Astrocyte (in vitro differentiated cells and primary cell): ENCODE data around the gene CHRM2. TPM values are rescaled to one million over a fixed set of nuclear protein-coding genes. Genes with fewer than 3 reads are reported as not detected.

Source experiments
- DNase-seq: peaks from one replicate; pipeline ENCODE4 v3.0.0-alpha.2; 2010; ENCODE audit warnings: low read depth
- FAIRE-seq: peaks from 2 replicates; lab custom pipeline; 2011; peaks lifted over from hg19 to GRCh38; lab: Jason Lieb, UNC
- H2AFZ ChIP-seq: 2 replicates; pipeline ENCODE4 v1.6.0; 2012; ENCODE audit warnings: low read depth, low read length, inconsistent platforms
- H3K27ac ChIP-seq: 2 replicates; pipeline ENCODE4 v1.5.1; 2011; ENCODE audit warnings: low read depth, low read length, inconsistent platforms
- H3K27me3 ChIP-seq: 2 replicates; pipeline ENCODE4 v1.6.0; 2011; ENCODE audit warnings: low read length, inconsistent platforms; ENCODE audit not compliant: insufficient read depth
- H3K36me3 ChIP-seq: 2 replicates; pipeline ENCODE4 v1.5.1; 2011; ENCODE audit warnings: low read length, inconsistent platforms; ENCODE audit not compliant: insufficient read depth
- H3K4me1 ChIP-seq: 2 replicates; pipeline ENCODE4 v1.5.1; 2011; ENCODE audit warnings: low read length, inconsistent platforms; ENCODE audit not compliant: insufficient read depth
- H3K4me2 ChIP-seq: 2 replicates; pipeline ENCODE4 v1.6.0; 2012; ENCODE audit warnings: low read length, inconsistent platforms
- H3K4me3 ChIP-seq: 2 replicates; pipeline ENCODE4 v1.5.1; 2011; ENCODE audit warnings: low read depth, mild to moderate bottlenecking, low read length, inconsistent platforms; ENCODE audit not compliant: insufficient read depth
- H3K79me2 ChIP-seq: 2 replicates; pipeline ENCODE4 v1.6.0; 2012; ENCODE audit warnings: mild to moderate bottlenecking, low read length, inconsistent platforms; ENCODE audit not compliant: insufficient read depth
- H3K9ac ChIP-seq: 2 replicates; pipeline ENCODE4 v1.6.0; 2012; ENCODE audit warnings: mild to moderate bottlenecking, low read length, inconsistent platforms
- H3K9me3 ChIP-seq: 2 replicates; pipeline ENCODE4 v1.5.1; 2012; ENCODE audit warnings: low read depth, mild to moderate bottlenecking, low read length, inconsistent platforms; ENCODE audit not compliant: insufficient read depth
- H4K20me1 ChIP-seq: 2 replicates; pipeline ENCODE4 v1.6.0; 2012; ENCODE audit warnings: low read length, inconsistent platforms; ENCODE audit not compliant: insufficient read depth
- H3K27ac Mint-ChIP-seq: one replicate; pipeline ENCODE4 v1.8.0; 2021; ENCODE audit warnings: mild to moderate bottlenecking, mixed read lengths; ENCODE audit not compliant: unreplicated experiment
- H3K27me3 Mint-ChIP-seq: one replicate; pipeline ENCODE4 v1.8.0; 2021; ENCODE audit warnings: low read depth, mixed read lengths; ENCODE audit not compliant: unreplicated experiment
- H3K36me3 Mint-ChIP-seq: one replicate; pipeline ENCODE4 v1.8.0; 2021; ENCODE audit warnings: low read depth, mixed read lengths; ENCODE audit not compliant: unreplicated experiment
- H3K4me1 Mint-ChIP-seq: one replicate; pipeline ENCODE4 v1.8.0; 2021; ENCODE audit warnings: low read depth, mixed read lengths; ENCODE audit not compliant: unreplicated experiment
- H3K4me3 Mint-ChIP-seq: one replicate; pipeline ENCODE4 v1.8.0; 2021; ENCODE audit warnings: mild to moderate bottlenecking, moderate library complexity, mixed read lengths; ENCODE audit not compliant: unreplicated experiment
- H3K9me3 Mint-ChIP-seq: one replicate; pipeline ENCODE4 v1.8.0; 2021; ENCODE audit warnings: mild to moderate bottlenecking, mixed read lengths; ENCODE audit not compliant: unreplicated experiment
- CTCF ChIP-seq: IDR thresholded peaks from 2 replicates; pipeline ENCODE4 v1.5.1; 2011; ENCODE audit warnings: low read depth, mild to moderate bottlenecking, inconsistent platforms, low read length, moderate library complexity; ENCODE audit not compliant: insufficient read depth
- EZH2 ChIP-seq: IDR thresholded peaks from 2 replicates; pipeline ENCODE4 v1.6.1; 2012; ENCODE audit warnings: mild to moderate bottlenecking, low read length, inconsistent platforms; ENCODE audit not compliant: insufficient read depth
- total RNA-seq: library from RNA; stranded (reverse); gene quantifications from 2 replicates; pipeline ENCODE4 v1.2.1, GENCODE V29; 2021

The CHRM2 gene
- total RNA-seq, 1 donor from 2014 or later = not detected

DNA sequence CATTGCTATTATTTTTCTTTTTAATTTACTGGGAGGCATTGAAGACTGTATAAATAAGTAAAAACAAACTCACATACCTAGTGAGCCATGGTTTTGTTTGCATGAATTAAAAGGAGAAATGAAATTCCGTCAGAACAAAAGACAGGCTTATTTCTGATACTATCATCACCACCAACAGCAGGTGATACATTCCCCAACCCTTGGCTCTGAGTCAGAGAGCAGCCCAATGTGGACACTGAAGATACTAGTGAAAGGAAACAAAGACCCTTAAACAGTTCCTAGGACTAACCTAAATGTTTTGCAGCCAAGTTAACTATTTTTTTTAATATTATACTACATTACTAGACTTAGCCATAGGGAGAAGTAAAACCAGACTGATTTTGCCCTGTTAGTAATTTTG, 31.6 kb downstream of the CHRM2 start:
- Histone ChIP-seq H3K36me3 (no peaks in the 10 kb centered on the region), H3K79me2 (no peaks in the 10 kb centered on the region), H2AFZ (no peak overlapping the region), H3K4me1 (no peaks in the 10 kb centered on the region), H3K4me2 (no peak overlapping the region), H3K9ac (no peak overlapping the region), H3K4me3 (no peak overlapping the region), H3K27ac (no peak overlapping the region), H3K27me3 (no peaks in the 10 kb centered on the region), H3K9me3 (no peaks in the 10 kb centered on the region), H4K20me1 (no peaks in the 10 kb centered on the region)
- Mint-ChIP-seq H3K27ac (no peak overlapping the region), H3K27me3 (no peaks in the 10 kb centered on the region), H3K4me1 (no peaks in the 10 kb centered on the region), H3K9me3 (no peaks in the 10 kb centered on the region), H3K36me3 (no peaks in the 10 kb centered on the region), H3K4me3 (no peak overlapping the region)
- DNase-seq (no peak), FAIRE-seq (no peak)
- TF ChIP-seq EZH2 (no peak), CTCF (no peak)

GRCh38 chr7:136910771-136911170, 42.3 kb downstream of the CHRM2 start:
- H3K4me1 ChIP-seq = no peaks in the 10 kb centered on the region
- H4K20me1 ChIP-seq = no peaks in the 10 kb centered on the region
- no peak overlapping the region for H2AFZ ChIP-seq
- Mint-ChIP-seq H3K9me3 (no peaks in the 10 kb centered on the region), H3K27me3 (no peaks in the 10 kb centered on the region), H3K4me3 (no peak overlapping the region), H3K36me3 (no peaks in the 10 kb centered on the region), H3K27ac (no peak overlapping the region), H3K4me1 (no peaks in the 10 kb centered on the region)
- H3K4me3 ChIP-seq = no peak overlapping the region
- H3K9me3 ChIP-seq = no peaks in the 10 kb centered on the region
- no peak overlapping the region for H3K27ac ChIP-seq
- no peaks in the 10 kb centered on the region for H3K36me3 ChIP-seq
- no peak overlapping the region for H3K4me2 ChIP-seq
- H3K9ac ChIP-seq = no peak overlapping the region
- H3K27me3 ChIP-seq = no peaks in the 10 kb centered on the region
- DNase-seq (no peak), FAIRE-seq (no peak)
- TF ChIP-seq CTCF = no peak
- TF ChIP-seq EZH2 = no peak
- no peaks in the 10 kb centered on the region for H3K79me2 ChIP-seq

- no peaks in the 10 kb centered on the region for H3K4me1 ChIP-seq
- TF ChIP-seq EZH2 = no peak
- H3K27ac Mint-ChIP-seq = no peak overlapping the region
- H3K27me3 ChIP-seq = no peaks in the 10 kb centered on the region
- H3K4me3 Mint-ChIP-seq = no peak overlapping the region
- H3K9me3 ChIP-seq = no peaks in the 10 kb centered on the region
- H3K36me3 ChIP-seq = no peaks in the 10 kb centered on the region
- FAIRE-seq (no peak), DNase-seq (peak; percentile 47)
- no peaks in the 10 kb centered on the region for H3K36me3 Mint-ChIP-seq
- H4K20me1 ChIP-seq = no peaks in the 10 kb centered on the region
- H3K27me3 Mint-ChIP-seq = no peaks in the 10 kb centered on the region
- no peak overlapping the region for H3K9ac ChIP-seq
- H2AFZ ChIP-seq = no peak overlapping the region
- no peaks in the 10 kb centered on the region for H3K9me3 Mint-ChIP-seq
- H3K4me3 ChIP-seq = no peak overlapping the region
- no peak overlapping the region for H3K4me2 ChIP-seq
- no peak overlapping the region for H3K27ac ChIP-seq
- no peaks in the 10 kb centered on the region for H3K4me1 Mint-ChIP-seq
- H3K79me2 ChIP-seq = no peaks in the 10 kb centered on the region
Observed at GRCh38 chr7:136911344-136911743, 42.9 kb downstream of the CHRM2 start.
